ENCODE results near the gene POU2F1.

The POU2F1 gene

DNA sequence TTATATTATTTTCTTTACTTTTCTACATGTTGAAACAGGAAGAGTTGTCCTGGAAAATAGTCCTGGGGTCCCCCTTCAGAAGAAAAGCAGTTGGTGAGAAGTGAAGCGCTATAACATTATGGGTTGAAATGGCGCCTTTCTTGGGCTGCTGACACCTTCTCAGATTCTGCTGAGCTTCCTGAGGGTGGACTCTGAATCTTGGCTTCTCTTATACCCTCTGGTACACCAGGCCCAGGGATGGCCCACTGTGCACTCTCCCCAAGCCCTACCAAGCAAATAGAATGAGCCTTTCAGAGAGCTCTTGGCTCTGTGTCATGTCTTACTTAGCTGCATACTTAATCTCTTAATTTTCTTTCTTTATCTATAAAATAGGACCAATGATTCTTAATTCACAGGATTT, 255.4 kb downstream of the POU2F1 start:
- Histone ChIP-seq H3K4me1 (ENCODE audit: control insufficient read depth in 2 of 2, insufficient read depth in 1 of 2, low read depth in 1 of 2, low read length in 2 of 2) (peaks cover 19 to 28% of the 10 kb centered on the region in 2 donors), H2BK15ac (ENCODE audit: low read length) (no peak overlapping the region), H2AK5ac (ENCODE audit: low read depth, low read length) (no peak overlapping the region), H3K9me3 (replicated peaks in 1 of 2; ENCODE audit: control insufficient read depth in 2 of 2, insufficient read depth in 1 of 2, low read depth in 1 of 2, low read length in 2 of 2) (peaks cover 0 to 3% of the 10 kb centered on the region in 2 donors), H3K27me3 (ENCODE audit: control insufficient read depth in 3 of 3, insufficient read depth in 3 of 3, low read depth in 1 of 3, low read length in 3 of 3) (no peaks in the 10 kb centered on the region), H3K23ac (ENCODE audit: low read depth, low read length, poor library complexity) (no peak overlapping the region), H2BK120ac (ENCODE audit: low read depth, low read length) (no peak overlapping the region), H4K91ac (ENCODE audit: low read depth, low read length, poor library complexity) (no peak overlapping the region), H3K36me3 (replicated peaks in 1 of 2; ENCODE audit: control insufficient read depth in 2 of 2, insufficient read depth in 2 of 2, low read length in 2 of 2) (no peaks in the 10 kb centered on the region), H2BK12ac (ENCODE audit: low read length) (no peak overlapping the region), H3K14ac (ENCODE audit: low read length) (no peak overlapping the region), H3K4me3 (ENCODE audit: low read length in 2 of 2) (no peak overlapping the region), H2BK5ac (ENCODE audit: low read length) (no peak overlapping the region), H3K4me2 (ENCODE audit: insufficient read depth, low read length, poor library complexity, severe bottlenecking) (no peak overlapping the region), H3K9ac (ENCODE audit: low read depth, low read length, poor library complexity) (no peak overlapping the region), H3K4ac (ENCODE audit: low read length) (no peak overlapping the region), H3K79me1 (ENCODE audit: low read depth, low read length) (no peaks in the 10 kb centered on the region), H3K18ac (ENCODE audit: low read length) (no peak overlapping the region), H2AFZ (ENCODE audit: low read length) (no peak overlapping the region), H3K27ac (replicated peaks; ENCODE audit: low read length) (no peak overlapping the region), H4K8ac (ENCODE audit: low read depth, low read length) (no peak overlapping the region)
- no peak for DNase-seq (ENCODE audit: low spot score)
- no CpG with 5 or more reads among the region's 2 CpGs for WGBS, 2 donors (ENCODE audit: extremely low coverage in 2 of 2, insufficient read length in 2 of 2, insufficient replicate concordance in 1 of 2)
